Kidney epithelial cell (primary cell): Measurements from ENCODE around the gene SLMAP. TPM values are rescaled to one million over a fixed set of nuclear protein-coding genes. Genes with fewer than 3 reads are reported as not detected.

Experiments
- DNase-seq: peaks from one replicate; pipeline ENCODE4 v3.0.0-alpha.2; 2010; ENCODE audit warnings: low read depth
- H3K27me3 ChIP-seq: 2 replicates; pipeline ENCODE4 v1.6.0; 2011; ENCODE audit warnings: low read length; ENCODE audit not compliant: control insufficient read depth, insufficient read depth
- H3K36me3 ChIP-seq: 2 replicates; pipeline ENCODE4 v1.5.1; 2011; ENCODE audit warnings: low read length; ENCODE audit not compliant: control insufficient read depth, insufficient read depth
- H3K4me3 ChIP-seq: 2 replicates; pipeline ENCODE4 v1.5.1; 2011; ENCODE audit warnings: low read depth, mild to moderate bottlenecking, control low read depth, low read length
- total RNA-seq: library from RNA; depleted of rRNA; stranded (reverse); fragments of >200 nt; gene quantifications from 2 replicates; pipeline ENCODE4 v1.2.3, GENCODE V29; 2015
- TF ChIP-seq, protein P1 (sequence below): IDR thresholded peaks from 2 replicates; pipeline ENCODE4 v1.5.1; 2011; ENCODE audit warnings: mild to moderate bottlenecking, moderate library complexity, low read length, control low read depth, inconsistent platforms; ENCODE audit not compliant: insufficient read depth, poor library complexity, severe bottlenecking

The SLMAP gene
- total RNA-seq, 1 donor from 2014 or later = 48.6 TPM

DNA sequence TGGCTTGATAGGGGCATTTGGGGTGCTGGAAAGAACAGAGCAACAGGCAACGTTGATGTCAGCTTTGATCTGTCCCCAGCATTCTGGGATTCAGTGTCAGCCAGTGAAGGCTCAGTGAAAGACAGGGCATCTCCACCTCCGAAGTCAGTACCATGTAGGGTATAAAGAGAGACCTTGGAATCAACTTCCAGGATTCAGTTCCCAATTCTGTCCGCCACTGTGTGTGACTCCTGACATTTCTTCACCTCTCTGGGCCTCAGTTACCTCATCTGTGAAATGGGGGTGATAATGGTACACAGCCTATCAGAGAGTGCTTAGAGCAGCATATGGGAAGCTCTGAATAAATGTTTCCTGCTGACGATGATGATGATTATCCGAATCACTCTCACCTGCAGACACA lies 196.5 kb downstream of the SLMAP start:
- no peak for DNase-seq
- Histone ChIP-seq H3K4me3 (no peak overlapping the region), H3K36me3 (no peaks in the 10 kb centered on the region), H3K27me3 (no peaks in the 10 kb centered on the region)
- TF ChIP-seq, protein P1, sequence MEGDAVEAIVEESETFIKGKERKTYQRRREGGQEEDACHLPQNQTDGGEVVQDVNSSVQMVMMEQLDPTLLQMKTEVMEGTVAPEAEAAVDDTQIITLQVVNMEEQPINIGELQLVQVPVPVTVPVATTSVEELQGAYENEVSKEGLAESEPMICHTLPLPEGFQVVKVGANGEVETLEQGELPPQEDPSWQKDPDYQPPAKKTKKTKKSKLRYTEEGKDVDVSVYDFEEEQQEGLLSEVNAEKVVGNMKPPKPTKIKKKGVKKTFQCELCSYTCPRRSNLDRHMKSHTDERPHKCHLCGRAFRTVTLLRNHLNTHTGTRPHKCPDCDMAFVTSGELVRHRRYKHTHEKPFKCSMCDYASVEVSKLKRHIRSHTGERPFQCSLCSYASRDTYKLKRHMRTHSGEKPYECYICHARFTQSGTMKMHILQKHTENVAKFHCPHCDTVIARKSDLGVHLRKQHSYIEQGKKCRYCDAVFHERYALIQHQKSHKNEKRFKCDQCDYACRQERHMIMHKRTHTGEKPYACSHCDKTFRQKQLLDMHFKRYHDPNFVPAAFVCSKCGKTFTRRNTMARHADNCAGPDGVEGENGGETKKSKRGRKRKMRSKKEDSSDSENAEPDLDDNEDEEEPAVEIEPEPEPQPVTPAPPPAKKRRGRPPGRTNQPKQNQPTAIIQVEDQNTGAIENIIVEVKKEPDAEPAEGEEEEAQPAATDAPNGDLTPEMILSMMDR = no peak

DNA sequence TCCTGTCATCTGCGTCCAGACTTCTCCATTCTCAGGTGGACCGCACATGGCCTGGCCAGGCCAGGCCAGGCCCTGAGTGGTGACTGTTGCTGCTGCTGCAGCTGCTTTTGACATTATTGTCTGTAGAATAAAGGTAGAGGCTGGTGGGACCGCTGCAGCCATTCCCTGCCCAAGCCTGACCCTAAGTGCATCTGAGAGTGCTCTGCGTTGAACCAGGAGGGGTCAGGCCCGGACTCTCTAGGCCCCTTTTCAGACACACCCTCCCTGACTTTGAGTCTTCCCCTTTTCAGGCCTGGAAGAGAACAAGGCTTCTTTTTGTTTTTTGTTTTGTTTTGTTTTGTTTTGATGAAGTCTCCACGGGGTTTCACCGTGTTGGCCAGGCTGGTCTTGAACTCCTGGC lies 197.5 kb downstream of the SLMAP start:
- Histone ChIP-seq H3K36me3 (no peaks in the 10 kb centered on the region), H3K4me3 (no peak overlapping the region), H3K27me3 (no peaks in the 10 kb centered on the region)
- DNase-seq = no peak
- TF ChIP-seq, protein P1 = no peak

DNA sequence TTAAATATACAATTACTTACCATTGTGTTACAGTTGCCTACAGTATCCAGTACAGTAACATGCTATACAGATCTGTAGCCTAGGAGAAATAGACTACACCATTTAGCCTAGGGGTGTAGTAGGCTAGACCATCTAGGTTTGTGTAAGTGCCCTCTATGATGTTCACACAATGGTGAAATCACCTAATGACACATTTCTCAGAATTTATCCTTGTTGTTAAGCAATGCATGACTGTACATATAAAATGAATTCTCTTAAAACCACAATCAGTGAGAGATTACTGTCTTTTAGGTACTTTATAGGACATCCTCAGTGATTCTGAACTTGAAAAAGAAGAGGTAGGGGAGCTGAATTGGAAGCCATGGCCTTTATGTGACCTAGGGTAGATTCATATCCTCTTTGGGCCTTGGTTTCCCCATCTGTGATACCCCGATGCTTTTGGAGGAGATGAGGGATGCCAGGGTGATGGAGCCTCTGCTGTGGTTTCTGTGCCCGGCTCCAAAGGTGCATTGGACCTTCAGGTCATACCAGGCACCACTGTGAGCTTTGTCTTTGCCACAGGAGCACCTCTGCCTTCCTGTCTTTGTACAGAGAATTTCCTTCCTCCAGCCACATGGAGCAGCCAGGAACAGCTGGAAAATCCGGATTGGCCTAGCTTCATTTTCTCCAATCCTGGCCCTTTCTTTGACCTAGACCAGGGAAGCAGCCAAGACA lies 200.2 kb downstream of the SLMAP start:
- Histone ChIP-seq H3K4me3 (no peak overlapping the region), H3K27me3 (no peaks in the 10 kb centered on the region), H3K36me3 (no peaks in the 10 kb centered on the region)
- TF ChIP-seq, protein P1 = no peak
- peak; percentile 79 for DNase-seq

DNA sequence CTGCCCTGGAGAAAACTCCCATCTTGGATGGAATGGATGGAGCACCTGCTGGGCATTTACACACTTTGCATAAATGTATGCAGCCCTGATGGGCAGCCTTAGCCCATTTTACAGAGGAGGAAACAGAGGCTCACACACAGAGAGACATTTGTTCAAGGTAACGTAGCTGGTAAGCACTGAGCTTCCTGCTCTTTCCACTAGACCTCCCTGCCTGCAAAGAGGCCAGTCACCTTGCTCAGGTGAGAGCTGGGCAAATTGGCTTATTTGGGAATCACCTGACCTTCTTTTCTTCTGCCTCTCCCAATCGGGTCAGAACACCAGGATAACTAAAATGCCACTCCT lies 200.7 kb downstream of the SLMAP start:
- no peak for DNase-seq
- no peaks in the 10 kb centered on the region for H3K27me3 ChIP-seq
- TF ChIP-seq, protein P1 = no peak
- H3K4me3 ChIP-seq = no peak overlapping the region
- H3K36me3 ChIP-seq = no peaks in the 10 kb centered on the region

DNA sequence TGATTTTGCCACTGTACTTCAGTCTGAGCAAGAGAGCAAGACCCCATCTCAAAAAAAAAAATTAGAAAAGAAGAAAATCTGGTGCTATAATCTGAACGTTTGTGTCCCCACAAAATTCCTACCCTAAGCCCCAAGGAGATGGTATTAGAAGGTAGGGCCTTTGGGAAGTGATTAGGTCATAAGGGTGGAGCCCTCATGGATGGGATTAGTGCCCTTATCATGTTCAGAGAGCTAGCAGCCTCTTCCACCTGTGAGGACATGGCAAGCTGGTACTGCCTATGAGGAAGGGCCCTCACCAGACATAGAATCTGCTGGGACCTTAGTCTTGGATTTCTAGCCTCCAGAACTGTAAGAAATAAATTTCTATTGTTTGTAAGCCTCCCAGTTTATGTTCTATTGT lies 201.7 kb downstream of the SLMAP start:
- Histone ChIP-seq H3K27me3 (no peaks in the 10 kb centered on the region), H3K36me3 (no peaks in the 10 kb centered on the region), H3K4me3 (no peak overlapping the region)
- no peak for DNase-seq
- TF ChIP-seq, protein P1 = no peak

DNA sequence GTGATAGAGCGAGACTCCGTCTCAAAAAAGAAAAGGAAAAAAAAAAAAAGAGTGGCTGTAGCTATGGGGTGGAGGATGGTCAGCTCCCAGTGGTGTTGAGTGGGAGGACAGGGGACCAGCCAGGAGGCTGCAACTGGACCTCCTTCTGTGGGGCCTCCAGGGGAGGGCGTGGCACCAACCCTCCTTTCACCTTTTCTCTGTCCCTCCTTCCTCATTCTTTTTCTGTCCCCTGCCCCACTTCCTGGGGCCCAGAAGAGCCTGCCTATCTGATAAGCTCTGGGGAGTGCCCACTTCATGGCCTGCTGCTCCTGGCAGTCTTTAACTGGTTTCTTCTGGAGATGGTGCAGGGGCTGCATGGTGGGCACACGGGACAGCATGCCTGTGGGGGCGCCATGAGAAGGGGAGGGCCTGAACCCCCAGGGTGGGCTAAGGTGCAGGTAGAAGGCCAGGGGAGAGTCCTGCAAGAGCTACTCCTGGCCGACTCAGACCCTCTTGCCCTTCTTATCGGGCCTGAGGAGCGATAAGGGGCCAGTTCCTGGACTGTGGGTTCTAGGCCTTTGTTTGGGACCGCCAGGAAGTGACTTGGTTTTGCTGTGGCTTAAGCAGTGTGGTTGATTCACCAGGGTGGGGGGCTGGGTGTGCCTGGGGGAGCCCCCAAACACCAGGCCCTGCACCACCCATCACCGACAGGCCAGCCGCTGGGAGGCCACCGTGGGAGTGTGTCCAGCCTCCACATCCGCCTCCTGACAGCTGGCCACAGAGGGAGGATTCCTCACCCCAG lies 202.7 kb downstream of the SLMAP start:
- no peak for DNase-seq
- no peak overlapping the region for H3K4me3 ChIP-seq
- TF ChIP-seq, protein P1 = no peak

More for the DNA sequence above, 202.7 kb downstream of the SLMAP start:
- no peaks in the 10 kb centered on the region for H3K36me3 ChIP-seq
- no peaks in the 10 kb centered on the region for H3K27me3 ChIP-seq
